Measurements from ENCODE around the gene HLF. TPM values are rescaled to one million over a fixed set of nuclear protein-coding genes. Genes with fewer than 3 reads are reported as not detected.

HLF gene
- total RNA-seq, 4 donors from 2014 or later: 2.5 to 10.0 (median 5.4) TPM

GRCh38 chr17:55343900-55344513 is 79.2 kb downstream of the HLF start:
- Histone ChIP-seq H3K4me1 (no peaks in the 10 kb centered on the region), H3K36me3 (no peaks in the 10 kb centered on the region), H3K27me3 (no peaks in the 10 kb centered on the region), H3K9me3 (no peaks in the 10 kb centered on the region), H3K27ac (no peak overlapping the region), H3K4me3 (no peak overlapping the region)
- DNase-seq: no peak
- no peak for TF ChIP-seq CTCF (IDR thresholded peaks at IDR 0.05)
- TF ChIP-seq POLR2A (IDR thresholded peaks at IDR 0.05): no peak

GRCh38 chr17:55344514-55344997 is 79.8 kb downstream of the HLF start:
- Histone ChIP-seq H3K27ac (no peak overlapping the region), H3K4me3 (no peak overlapping the region), H3K9me3 (no peaks in the 10 kb centered on the region), H3K27me3 (no peaks in the 10 kb centered on the region), H3K4me1 (no peaks in the 10 kb centered on the region), H3K36me3 (no peaks in the 10 kb centered on the region)
- TF ChIP-seq POLR2A (IDR thresholded peaks at IDR 0.05) (no peak), CTCF (IDR thresholded peaks at IDR 0.05) (no peak)
- DNase-seq: no peak

- Histone ChIP-seq H3K27me3 (no peaks in the 10 kb centered on the region), H3K4me1 (no peaks in the 10 kb centered on the region), H3K27ac (no peak overlapping the region), H3K9me3 (no peaks in the 10 kb centered on the region), H3K36me3 (no peaks in the 10 kb centered on the region), H3K4me3 (no peak overlapping the region)
- no peak for TF ChIP-seq POLR2A (IDR thresholded peaks at IDR 0.05)
- TF ChIP-seq CTCF (IDR thresholded peaks at IDR 0.05): no peak
- DNase-seq: no peak
Measured at GRCh38 chr17:55345132-55345531, 80.4 kb downstream of the HLF start.

- Histone ChIP-seq H3K36me3 (no peaks in the 10 kb centered on the region), H3K27me3 (no peaks in the 10 kb centered on the region), H3K27ac (no peak overlapping the region), H3K4me1 (no peaks in the 10 kb centered on the region), H3K9me3 (no peaks in the 10 kb centered on the region), H3K4me3 (no peak overlapping the region)
- no peak for DNase-seq
- no peak for TF ChIP-seq POLR2A (IDR thresholded peaks at IDR 0.05)
- TF ChIP-seq CTCF (IDR thresholded peaks at IDR 0.05): no peak
Measured at GRCh38 chr17:55346658-55347057, 81.9 kb downstream of the HLF start.

GRCh38 chr17:55347341-55347740 is 82.6 kb downstream of the HLF start:
- TF ChIP-seq POLR2A (IDR thresholded peaks at IDR 0.05): no peak
- TF ChIP-seq CTCF (IDR thresholded peaks at IDR 0.05): no peak

More at GRCh38 chr17:55347341-55347740, 82.6 kb downstream of the HLF start:
- Histone ChIP-seq H3K4me3 (no peak overlapping the region), H3K4me1 (no peaks in the 10 kb centered on the region), H3K9me3 (no peaks in the 10 kb centered on the region), H3K27me3 (no peaks in the 10 kb centered on the region), H3K36me3 (no peaks in the 10 kb centered on the region), H3K27ac (no peak overlapping the region)
- no peak for DNase-seq

All from Peyer's patch (tissue), 4 donors.